Activated CD4-positive, alpha-beta memory T cell treated with anti-CD3 and anti-CD28 coated beads, Interleukin-2, amount 10 ng/mL, durations not matched to agents 7 days and 5 days (primary cell): ENCODE results near the gene ERCC5. TPM values are rescaled to one million over a fixed set of nuclear protein-coding genes. Genes with fewer than 3 reads are reported as not detected.

ENCODE experiments used
- CTCF ChIA-PET: fragments of 350-600 bp; sonication (Branson Sonifier 250); formaldehyde crosslinking; loops from one replicate; lab custom pipeline; 2021; ENCODE audit warnings: antibody characterized with exemption, inconsistent platforms; lab: Charles Lee
- POLR2A ChIA-PET: fragments of 350-600 bp; sonication (Branson Sonifier 250); formaldehyde crosslinking; loops from one replicate; lab custom pipeline; 2021; ENCODE audit warnings: antibody characterized with exemption; lab: Charles Lee
- DNase-seq: peaks from one replicate; pipeline ENCODE4 v3.0.0-alpha.2; 2020
- H3K27ac Mint-ChIP-seq: one replicate; pipeline ENCODE4 v1.8.0; 2021; ENCODE audit warnings: mild to moderate bottlenecking, mixed read lengths
- H3K27me3 Mint-ChIP-seq: one replicate; pipeline ENCODE4 v1.8.0; 2021; ENCODE audit warnings: mixed read lengths
- H3K36me3 Mint-ChIP-seq: one replicate; pipeline ENCODE4 v1.8.0; 2021; ENCODE audit warnings: low read depth, mixed read lengths
- H3K4me1 Mint-ChIP-seq: one replicate; pipeline ENCODE4 v1.8.0; 2021; ENCODE audit warnings: mixed read lengths
- H3K4me3 Mint-ChIP-seq: one replicate; pipeline ENCODE4 v1.8.0; 2021; ENCODE audit warnings: mild to moderate bottlenecking, mixed read lengths
- H3K9me3 Mint-ChIP-seq: one replicate; pipeline ENCODE4 v1.8.0; 2021; ENCODE audit warnings: mixed read lengths
- total RNA-seq, 2 experiments: library from RNA; stranded (reverse); gene quantifications; one replicate each; pipeline ENCODE4 v1.2.3, GENCODE V29; 2021

Gene ERCC5
- total RNA-seq, 2 experiments from 2014 or later, result 82.3 to 89.9 TPM

DNA sequence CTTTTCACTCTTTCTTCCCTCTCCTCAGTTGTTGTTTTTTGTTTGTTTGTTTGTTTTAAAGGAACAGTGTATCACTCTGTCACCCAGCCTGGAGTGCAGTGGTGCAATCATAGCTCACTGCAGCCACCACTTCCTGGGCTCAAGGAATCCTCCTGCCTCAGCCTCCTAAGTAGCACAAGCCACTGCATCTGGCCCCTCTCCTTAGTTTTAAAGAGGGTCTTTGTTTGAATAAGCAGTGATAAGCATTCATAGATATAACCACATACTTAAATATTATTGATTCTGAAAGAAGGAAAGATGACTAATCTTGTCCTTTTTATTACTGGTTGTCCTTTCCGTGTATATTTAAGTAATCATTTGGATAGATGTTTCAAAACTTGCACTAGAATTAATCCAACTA is 26.7 kb downstream of the ERCC5 start:
- no peaks in the 10 kb centered on the region for H3K27me3 Mint-ChIP-seq
- H3K9me3 Mint-ChIP-seq, result no peaks in the 10 kb centered on the region
- CTCF ChIA-PET, result no interaction called here
- H3K4me1 Mint-ChIP-seq, result peaks cover 31% of the 10 kb centered on the region
- POLR2A ChIA-PET, result no interaction called here
- no peak for DNase-seq
- peak overlapping the region; percentile 4 for H3K27ac Mint-ChIP-seq
- H3K36me3 Mint-ChIP-seq, result peaks cover 58% of the 10 kb centered on the region
- no peak overlapping the region for H3K4me3 Mint-ChIP-seq

DNA sequence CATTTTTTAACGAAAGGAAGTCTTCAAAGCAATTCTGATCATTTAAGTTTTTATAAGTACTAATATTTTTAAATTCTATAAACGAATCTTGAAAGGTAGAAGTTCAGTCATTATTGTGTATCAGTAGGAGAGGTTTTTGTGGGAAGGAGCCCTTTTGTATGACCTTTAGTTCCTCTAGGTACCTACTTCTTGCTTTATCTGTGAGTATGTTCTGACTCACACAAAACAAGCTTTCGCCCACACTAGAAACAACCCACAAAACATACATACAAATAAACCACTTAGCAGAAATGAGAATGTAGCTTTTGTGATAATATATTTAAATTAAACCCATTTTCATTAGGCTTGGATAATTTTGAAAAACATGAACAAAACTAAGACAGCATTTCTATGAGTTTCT is 27.8 kb downstream of the ERCC5 start:
- CTCF ChIA-PET, result no interaction called here
- H3K27ac Mint-ChIP-seq, result no peak overlapping the region
- POLR2A ChIA-PET, result no interaction called here
- DNase-seq, result no peak
- H3K4me3 Mint-ChIP-seq, result no peak overlapping the region
- no peaks in the 10 kb centered on the region for H3K9me3 Mint-ChIP-seq
- peaks cover 31% of the 10 kb centered on the region for H3K4me1 Mint-ChIP-seq
- H3K27me3 Mint-ChIP-seq, result no peaks in the 10 kb centered on the region
- peaks cover 54% of the 10 kb centered on the region for H3K36me3 Mint-ChIP-seq

- Mint-ChIP-seq H3K36me3 (peaks cover 50% of the 10 kb centered on the region), H3K27ac (no peak overlapping the region), H3K9me3 (no peaks in the 10 kb centered on the region), H3K4me3 (no peak overlapping the region), H3K27me3 (no peaks in the 10 kb centered on the region), H3K4me1 (peaks cover 25% of the 10 kb centered on the region)
- CTCF ChIA-PET, result interaction anchor here (1.9 to 2.2 kb wide), 2 partner anchors 11 to 27 kb away, joined by 4 to 7 read pairs; no protein-coding TSS in a partner anchor
- POLR2A ChIA-PET, result no interaction called here
- DNase-seq, result no peak
Measured at GRCh38 chr13:102875256-102875655, 29.4 kb downstream of the ERCC5 start.

GRCh38 chr13:102877303-102877702 is 31.5 kb downstream of the ERCC5 start:
- no peak overlapping the region for H3K27ac Mint-ChIP-seq
- POLR2A ChIA-PET, result no interaction called here
- CTCF ChIA-PET, result interaction anchor here (1.1 kb wide), 1 partner anchor 7 kb away, joined by 3 read pairs; no protein-coding TSS in a partner anchor
- H3K4me3 Mint-ChIP-seq, result no peak overlapping the region
- no peaks in the 10 kb centered on the region for H3K27me3 Mint-ChIP-seq
- peaks cover 40% of the 10 kb centered on the region for H3K36me3 Mint-ChIP-seq
- H3K9me3 Mint-ChIP-seq, result no peaks in the 10 kb centered on the region
- H3K4me1 Mint-ChIP-seq, result peaks cover 10% of the 10 kb centered on the region
- DNase-seq, result no peak

DNA sequence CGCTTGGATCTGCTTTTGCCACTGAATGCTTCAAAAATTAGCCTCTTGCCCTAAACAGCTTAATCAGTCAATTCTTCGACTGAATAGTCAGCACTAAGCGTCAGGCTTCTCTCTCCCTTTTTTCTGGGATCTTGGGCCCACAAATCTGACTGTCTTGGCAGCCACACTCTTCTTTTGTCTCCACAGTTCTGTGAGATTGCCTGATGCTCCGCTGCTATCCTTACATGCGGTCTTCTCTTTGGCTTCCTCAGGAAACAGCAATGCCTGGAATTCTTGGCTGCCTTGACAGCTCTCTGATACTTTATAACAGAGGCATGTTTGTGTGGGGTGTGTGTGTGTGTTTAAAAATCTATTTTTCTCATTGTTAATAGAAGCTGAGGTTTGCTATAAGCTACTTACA is 32.6 kb downstream of the ERCC5 start:
- POLR2A ChIA-PET, result no interaction called here
- no peaks in the 10 kb centered on the region for H3K9me3 Mint-ChIP-seq
- no peak overlapping the region for H3K4me3 Mint-ChIP-seq
- H3K36me3 Mint-ChIP-seq, result peaks cover 34% of the 10 kb centered on the region
- CTCF ChIA-PET, result interaction anchor here (1.1 kb wide), 1 partner anchor 9 kb away, joined by 3 read pairs; no protein-coding TSS in a partner anchor
- no peaks in the 10 kb centered on the region for H3K4me1 Mint-ChIP-seq
- H3K27me3 Mint-ChIP-seq, result no peaks in the 10 kb centered on the region
- no peak for DNase-seq
- no peak overlapping the region for H3K27ac Mint-ChIP-seq

DNA sequence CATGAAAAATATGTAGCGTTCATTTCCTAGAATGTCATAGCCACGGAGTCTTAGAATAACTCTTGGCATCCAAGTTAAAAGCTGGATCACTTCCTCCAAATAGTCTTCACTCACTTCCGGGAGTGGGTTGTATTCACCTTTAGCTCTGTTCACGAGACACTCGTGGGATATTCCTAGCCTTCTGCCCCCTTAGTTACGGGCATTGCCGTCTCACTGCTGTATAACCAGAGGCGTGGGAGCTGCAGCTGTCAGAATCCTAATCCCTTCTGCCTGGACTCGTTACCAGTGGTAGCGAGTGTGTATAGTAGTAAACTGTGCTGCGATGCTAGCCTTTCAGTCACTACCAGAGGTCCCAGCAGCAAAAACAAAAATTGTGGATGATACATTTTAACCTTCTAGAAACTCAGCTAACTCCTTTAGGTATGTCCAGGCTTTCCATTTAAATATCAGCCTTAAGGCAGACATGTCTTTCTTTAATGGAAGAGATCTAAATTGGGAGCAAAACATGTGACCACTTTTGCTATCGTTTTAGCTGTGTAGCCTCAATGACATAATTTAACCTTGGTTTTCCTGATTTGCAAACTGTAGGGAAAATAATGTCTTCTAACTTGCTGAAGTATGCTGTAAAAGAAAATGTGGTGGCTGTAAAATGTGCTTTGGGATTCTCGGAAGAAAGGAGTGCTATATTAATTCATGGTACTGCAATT is 34.1 kb downstream of the ERCC5 start:
- H3K4me3 Mint-ChIP-seq, result no peak overlapping the region
- no peaks in the 10 kb centered on the region for H3K4me1 Mint-ChIP-seq
- no peak overlapping the region for H3K27ac Mint-ChIP-seq
- no peaks in the 10 kb centered on the region for H3K27me3 Mint-ChIP-seq
- CTCF ChIA-PET, result interaction anchor here (2.7 kb wide), 1 partner anchor 10 kb away, joined by 13 read pairs; no protein-coding TSS in a partner anchor
- POLR2A ChIA-PET, result no interaction called here
- no peak for DNase-seq
- no peaks in the 10 kb centered on the region for H3K9me3 Mint-ChIP-seq
- peaks cover 28% of the 10 kb centered on the region for H3K36me3 Mint-ChIP-seq

DNA sequence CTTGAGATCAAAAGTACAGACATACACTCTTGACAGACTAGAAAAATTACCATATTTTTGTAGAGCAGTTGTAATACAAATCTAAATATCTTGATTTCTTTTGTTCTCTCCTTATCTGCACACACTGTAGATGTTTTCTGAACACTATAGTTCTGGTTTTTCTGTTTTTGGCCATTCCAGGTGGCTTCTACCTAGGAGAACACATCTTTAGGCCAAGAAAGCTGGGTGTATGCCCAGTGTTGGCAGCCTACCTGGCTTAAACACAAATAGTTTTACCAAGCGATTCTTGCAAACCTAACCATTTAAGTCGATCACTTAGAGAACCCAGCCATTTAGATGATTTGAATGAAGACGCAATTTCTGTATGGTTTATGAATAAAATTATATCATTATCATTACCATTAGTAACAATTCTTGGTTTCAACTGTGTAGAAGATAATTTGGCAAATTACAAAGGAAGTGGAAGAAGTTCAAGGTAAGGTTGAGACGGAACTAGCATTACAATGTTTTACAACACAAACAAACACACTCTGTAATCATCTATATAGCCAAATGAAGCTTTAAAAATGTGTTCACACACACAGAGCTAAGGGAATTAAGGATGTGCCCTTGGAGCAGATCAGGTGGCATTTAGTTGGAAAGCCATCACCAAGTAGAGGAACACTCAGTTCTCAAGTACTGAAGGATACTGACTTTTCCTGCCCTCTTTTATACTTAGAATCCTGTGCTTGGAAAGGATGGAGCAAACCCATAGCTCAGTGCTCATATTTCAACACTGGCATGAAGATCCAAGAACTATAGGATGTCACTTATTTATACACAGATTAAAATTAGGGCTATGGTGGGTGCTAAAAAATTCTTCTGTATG is 36.2 kb downstream of the ERCC5 start:
- Mint-ChIP-seq H3K4me1 (no peaks in the 10 kb centered on the region), H3K4me3 (no peak overlapping the region), H3K36me3 (peaks cover 11% of the 10 kb centered on the region), H3K9me3 (no peaks in the 10 kb centered on the region), H3K27ac (no peak overlapping the region), H3K27me3 (no peaks in the 10 kb centered on the region)
- no peak for DNase-seq
- ChIA-PET POLR2A (no interaction called here), CTCF (interaction anchor here (1.3 to 2.7 kb wide), 2 partner anchors 12 kb away, joined by 4 to 13 read pairs; no protein-coding TSS in a partner anchor)

- H3K27ac Mint-ChIP-seq, result no peak overlapping the region
- H3K4me1 Mint-ChIP-seq, result no peaks in the 10 kb centered on the region
- ChIA-PET CTCF (no interaction called here), POLR2A (no interaction called here)
- DNase-seq, result no peak
- no peaks in the 10 kb centered on the region for H3K27me3 Mint-ChIP-seq
- H3K9me3 Mint-ChIP-seq, result no peaks in the 10 kb centered on the region
- no peak overlapping the region for H3K4me3 Mint-ChIP-seq
- H3K36me3 Mint-ChIP-seq, result no peaks in the 10 kb centered on the region
Measured at GRCh38 chr13:102892503-102892902, 46.7 kb downstream of the ERCC5 start.

DNA sequence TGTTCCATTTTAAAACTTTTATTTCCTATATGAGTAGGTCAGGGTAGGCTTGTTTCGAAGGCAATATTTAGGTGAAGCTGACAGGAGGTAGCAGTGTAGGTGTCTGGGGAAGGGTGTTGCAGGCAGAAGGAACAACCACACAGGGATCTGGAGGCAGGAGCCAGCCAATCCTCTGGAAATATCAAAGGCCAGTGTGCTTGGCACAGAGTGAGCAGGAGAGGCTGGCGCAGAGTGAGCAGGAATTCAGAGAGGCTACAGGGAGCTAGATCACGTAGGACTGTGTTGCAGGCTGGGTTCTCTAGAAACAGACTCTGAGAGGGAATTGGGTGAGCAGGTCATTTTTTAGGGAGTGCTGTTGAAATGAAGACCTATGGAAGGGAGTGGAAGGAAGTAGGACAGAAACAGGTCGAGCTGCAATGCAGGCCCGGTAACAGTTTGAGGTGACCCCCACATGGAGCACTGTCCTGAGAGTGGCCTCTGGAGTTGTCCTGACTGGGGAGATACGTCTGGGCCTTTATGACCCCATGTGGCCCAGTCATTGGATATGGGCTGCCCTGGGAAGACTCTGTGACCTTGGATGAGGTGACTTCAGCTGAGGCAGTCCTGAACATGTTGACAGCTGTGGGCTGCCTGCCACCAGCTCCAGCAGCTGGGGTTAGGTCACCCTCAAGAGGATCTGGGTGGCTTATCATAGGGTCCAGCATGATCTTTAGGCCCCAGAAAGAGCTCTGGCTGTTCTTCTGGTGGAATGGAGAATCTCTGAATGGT is 51.7 kb downstream of the ERCC5 start:
- H3K36me3 Mint-ChIP-seq, result no peaks in the 10 kb centered on the region
- no peaks in the 10 kb centered on the region for H3K4me1 Mint-ChIP-seq
- H3K9me3 Mint-ChIP-seq, result no peaks in the 10 kb centered on the region
- DNase-seq, result no peak
- no peak overlapping the region for H3K27ac Mint-ChIP-seq
- no peaks in the 10 kb centered on the region for H3K27me3 Mint-ChIP-seq
- ChIA-PET CTCF (no interaction called here), POLR2A (no interaction called here)
- H3K4me3 Mint-ChIP-seq, result no peak overlapping the region

DNA sequence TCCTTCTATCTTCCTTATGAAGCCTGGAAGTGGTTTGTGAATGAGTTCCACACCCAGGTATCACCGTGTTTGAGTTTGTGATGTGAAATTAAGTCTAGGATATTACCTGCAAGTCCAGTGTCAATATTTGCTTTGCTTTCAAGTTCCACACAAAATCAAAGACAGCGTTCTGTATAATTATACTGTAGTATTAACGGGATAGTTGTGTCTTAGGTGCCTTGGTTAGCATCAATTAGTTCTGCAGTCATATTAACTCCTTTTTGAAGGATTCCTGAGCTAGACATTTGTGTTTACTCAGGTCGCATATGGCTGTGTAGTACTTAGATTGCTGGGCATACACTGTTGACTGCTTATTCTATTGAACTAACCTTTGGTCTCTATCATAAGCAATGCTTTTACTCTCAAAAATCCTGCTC is 54.4 kb downstream of the ERCC5 start:
- Mint-ChIP-seq H3K9me3 (no peaks in the 10 kb centered on the region), H3K4me1 (no peaks in the 10 kb centered on the region), H3K36me3 (no peaks in the 10 kb centered on the region), H3K4me3 (no peak overlapping the region), H3K27ac (no peak overlapping the region), H3K27me3 (no peaks in the 10 kb centered on the region)
- ChIA-PET POLR2A (no interaction called here), CTCF (interaction anchor here (0.7 to 0.8 kb wide), 2 partner anchors 13 to 223 kb away, joined by 3 read pairs; no protein-coding TSS in a partner anchor)
- DNase-seq, result no peak

GRCh38 chr13:102901056-102901455 is 55.2 kb downstream of the ERCC5 start:
- no peaks in the 10 kb centered on the region for H3K36me3 Mint-ChIP-seq
- no peaks in the 10 kb centered on the region for H3K9me3 Mint-ChIP-seq
- no peak overlapping the region for H3K4me3 Mint-ChIP-seq
- POLR2A ChIA-PET, result no interaction called here
- DNase-seq, result no peak
- H3K27me3 Mint-ChIP-seq, result no peaks in the 10 kb centered on the region
- no peaks in the 10 kb centered on the region for H3K4me1 Mint-ChIP-seq
- CTCF ChIA-PET, result interaction anchor here (0.7 kb wide), 1 partner anchor 223 kb away, joined by 3 read pairs; no protein-coding TSS in a partner anchor
- H3K27ac Mint-ChIP-seq, result no peak overlapping the region

DNA sequence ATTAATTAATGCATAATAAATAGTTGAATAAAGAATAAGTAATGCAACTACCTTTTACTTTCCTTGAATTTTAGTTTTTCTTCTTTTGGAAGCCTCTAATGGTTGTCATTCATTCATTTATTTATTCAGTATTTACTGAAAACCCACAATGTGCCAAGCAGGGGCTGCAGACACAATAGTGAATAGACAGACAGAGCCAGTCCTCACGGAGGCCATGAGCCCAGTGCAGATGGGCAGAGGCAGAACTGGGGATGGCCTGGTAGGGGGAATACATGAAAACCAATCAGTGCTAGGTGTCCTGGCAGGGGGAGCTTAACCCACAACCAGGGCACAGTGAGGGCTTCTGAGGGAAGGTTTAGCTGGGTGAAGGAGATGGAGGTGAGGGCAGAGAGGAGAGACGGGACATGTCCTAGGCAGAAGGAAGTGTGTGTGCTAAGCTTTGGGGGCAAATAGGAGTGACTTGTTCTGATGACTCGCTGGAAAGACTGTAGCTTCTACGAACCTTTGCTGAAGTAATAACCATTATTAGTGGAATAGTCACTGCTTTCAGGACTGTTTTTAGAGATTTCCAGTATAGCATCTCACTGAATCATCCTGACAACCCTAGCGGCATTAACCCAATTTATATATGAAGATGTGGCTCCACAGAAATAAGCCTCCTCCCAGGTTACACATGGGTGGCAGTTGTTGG is 55.9 kb downstream of the ERCC5 start:
- peaks cover under 1% of the 10 kb centered on the region for H3K4me1 Mint-ChIP-seq
- ChIA-PET CTCF (no interaction called here), POLR2A (no interaction called here)
- no peaks in the 10 kb centered on the region for H3K9me3 Mint-ChIP-seq
- no peak overlapping the region for H3K27ac Mint-ChIP-seq
- no peak overlapping the region for H3K4me3 Mint-ChIP-seq
- H3K27me3 Mint-ChIP-seq, result no peaks in the 10 kb centered on the region
- DNase-seq, result no peak
- H3K36me3 Mint-ChIP-seq, result no peaks in the 10 kb centered on the region
